ENCODE results near the gene TRPM3. TPM values are rescaled to one million over a fixed set of nuclear protein-coding genes. Genes with fewer than 3 reads are reported as not detected.

TRPM3 gene
- total RNA-seq, 4 donors from 2014 or later: 0.11 to 1.3 (median 0.21) TPM

DNA sequence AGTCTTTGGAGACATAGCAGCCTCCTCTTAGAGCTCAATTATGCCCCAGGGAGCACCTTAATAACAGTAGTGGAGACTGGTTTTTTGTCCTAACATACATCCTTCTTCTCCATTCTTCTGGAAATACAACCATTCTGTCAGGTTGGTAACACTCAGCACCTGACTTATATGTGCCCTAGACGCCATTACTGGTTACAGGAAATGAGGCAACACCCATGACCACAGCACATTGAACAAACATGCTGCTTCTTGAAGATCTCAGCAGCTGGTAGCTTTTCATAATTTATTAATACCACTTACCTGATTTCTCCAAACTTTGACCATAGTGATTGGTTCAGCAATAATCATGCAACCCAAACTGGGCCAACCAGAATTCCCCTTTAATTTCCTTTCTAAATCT lies 25.1 kb upstream of the TRPM3 start:
- H3K36me3 ChIP-seq: no peaks in the 10 kb centered on the region
- H3K4me3 ChIP-seq: no peak overlapping the region
- DNase-seq (ENCODE audit: low spot score in 2 of 2): no peak
- H3K27me3 ChIP-seq: no peaks in the 10 kb centered on the region
- WGBS: 32% methylated on average over 1 of the region's 1 CpG
- no peaks in the 10 kb centered on the region for H3K4me1 ChIP-seq
- H3K27ac ChIP-seq: no peak overlapping the region
- no peak for TF ChIP-seq EP300 (IDR thresholded peaks at IDR 0.05)
- TF ChIP-seq POLR2A (IDR thresholded peaks at IDR 0.05): no peak
- TF ChIP-seq CTCF (IDR thresholded peaks at IDR 0.05): no peak
- no peak for TF ChIP-seq POLR2AphosphoS5 (IDR thresholded peaks at IDR 0.05)
- no peaks in the 10 kb centered on the region for H3K9me3 ChIP-seq

- H3K27ac ChIP-seq: no peak overlapping the region
- no peak for DNase-seq (ENCODE audit: low spot score in 2 of 2)
- H3K4me3 ChIP-seq: no peak overlapping the region
- 6% methylated on average over 1 of the region's 1 CpG for WGBS
- no peaks in the 10 kb centered on the region for H3K36me3 ChIP-seq
- no peaks in the 10 kb centered on the region for H3K9me3 ChIP-seq
- no peaks in the 10 kb centered on the region for H3K27me3 ChIP-seq
- H3K4me1 ChIP-seq: no peaks in the 10 kb centered on the region
- TF ChIP-seq POLR2A (IDR thresholded peaks at IDR 0.05) (no peak), POLR2AphosphoS5 (IDR thresholded peaks at IDR 0.05) (no peak), CTCF (IDR thresholded peaks at IDR 0.05) (no peak), EP300 (IDR thresholded peaks at IDR 0.05) (no peak)
These were observed 23.8 kb upstream of the TRPM3 start for GRCh38 chr9:71145179-71145578.

GRCh38 chr9:71144495-71144894 lies 23.1 kb upstream of the TRPM3 start:
- Histone ChIP-seq H3K4me3 (no peak overlapping the region), H3K27me3 (no peaks in the 10 kb centered on the region), H3K27ac (no peak overlapping the region), H3K9me3 (no peaks in the 10 kb centered on the region), H3K36me3 (no peaks in the 10 kb centered on the region), H3K4me1 (no peaks in the 10 kb centered on the region)
- no peak for DNase-seq (ENCODE audit: low spot score in 2 of 2)
- TF ChIP-seq POLR2A (IDR thresholded peaks at IDR 0.05): no peak
- no peak for TF ChIP-seq CTCF (IDR thresholded peaks at IDR 0.05)
- no peak for TF ChIP-seq POLR2AphosphoS5 (IDR thresholded peaks at IDR 0.05)
- TF ChIP-seq EP300 (IDR thresholded peaks at IDR 0.05): no peak
- 71% methylated on average over 2 of the region's 2 CpGs for WGBS

DNA sequence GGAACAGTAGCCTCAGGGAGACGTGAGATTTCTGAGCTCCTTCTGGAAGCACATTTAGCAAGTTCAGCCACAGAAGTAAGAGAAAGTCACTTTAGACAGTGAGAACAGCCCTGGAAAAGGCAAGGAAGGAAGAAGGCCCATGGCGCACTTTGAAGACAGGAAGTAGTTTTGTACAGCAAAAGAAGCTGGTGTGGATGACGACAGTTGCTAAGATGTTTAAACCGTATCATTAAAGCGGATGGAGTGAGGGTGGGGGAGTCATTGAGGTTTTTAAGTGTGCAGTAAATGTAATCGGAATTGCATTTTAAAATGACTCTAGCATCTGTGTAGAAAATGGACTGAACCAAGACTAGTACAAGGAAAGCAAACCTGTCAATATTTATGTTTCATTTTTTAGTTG lies 15.3 kb upstream of the TRPM3 start:
- H3K36me3 ChIP-seq: no peaks in the 10 kb centered on the region
- no peak for DNase-seq (ENCODE audit: low spot score in 2 of 2)
- no peaks in the 10 kb centered on the region for H3K9me3 ChIP-seq
- no peak for TF ChIP-seq CTCF (IDR thresholded peaks at IDR 0.05)
- no peak for TF ChIP-seq POLR2AphosphoS5 (IDR thresholded peaks at IDR 0.05)
- TF ChIP-seq POLR2A (IDR thresholded peaks at IDR 0.05): no peak
- TF ChIP-seq EP300 (IDR thresholded peaks at IDR 0.05): no peak
- H3K4me3 ChIP-seq: no peak overlapping the region
- no peaks in the 10 kb centered on the region for H3K4me1 ChIP-seq
- 77% methylated on average over 6 of the region's 6 CpGs for WGBS
- no peaks in the 10 kb centered on the region for H3K27me3 ChIP-seq
- H3K27ac ChIP-seq: no peak overlapping the region

- WGBS: 49% methylated on average over 3 of the region's 3 CpGs
These were observed 9.7 kb upstream of the TRPM3 start for GRCh38 chr9:71131145-71131544.

More at GRCh38 chr9:71131145-71131544, 9.7 kb upstream of the TRPM3 start:
- H3K27ac ChIP-seq: no peak overlapping the region
- H3K4me1 ChIP-seq: no peaks in the 10 kb centered on the region
- no peak for DNase-seq (ENCODE audit: low spot score in 2 of 2)
- H3K9me3 ChIP-seq: no peaks in the 10 kb centered on the region
- H3K4me3 ChIP-seq: no peak overlapping the region
- no peaks in the 10 kb centered on the region for H3K36me3 ChIP-seq
- TF ChIP-seq CTCF (IDR thresholded peaks at IDR 0.05) (no peak), POLR2A (IDR thresholded peaks at IDR 0.05) (no peak), EP300 (IDR thresholded peaks at IDR 0.05) (no peak), POLR2AphosphoS5 (IDR thresholded peaks at IDR 0.05) (no peak)
- H3K27me3 ChIP-seq: no peaks in the 10 kb centered on the region
